GM19025 (cell line): ENCODE data around the gene HAUS5.

ENCODE experiments used
- ATAC-seq: cut with Tn5 transposase; IDR thresholded peaks from one replicate; pipeline ENCODE4 v1.9.1; 2021; ENCODE audit warnings: mild to moderate bottlenecking, low read depth, moderate library complexity; ENCODE audit not compliant: unreplicated experiment

Gene HAUS5

GRCh38 chr19:35669566-35669965, 57.0 kb downstream of the HAUS5 start:
- no peak for ATAC-seq

- ATAC-seq, result no peak
Observed at GRCh38 chr19:35669974-35670373, 57.4 kb downstream of the HAUS5 start.

- no peak for ATAC-seq
Observed at GRCh38 chr19:35670686-35671085, 58.2 kb downstream of the HAUS5 start.

- ATAC-seq, result no peak
Observed at GRCh38 chr19:35671818-35672217, 59.3 kb downstream of the HAUS5 start.

GRCh38 chr19:35673121-35673804, 60.7 kb downstream of the HAUS5 start:
- ATAC-seq, result no peak
